ENCODE measurements around the gene ATP8A2.

Gene ATP8A2

DNA sequence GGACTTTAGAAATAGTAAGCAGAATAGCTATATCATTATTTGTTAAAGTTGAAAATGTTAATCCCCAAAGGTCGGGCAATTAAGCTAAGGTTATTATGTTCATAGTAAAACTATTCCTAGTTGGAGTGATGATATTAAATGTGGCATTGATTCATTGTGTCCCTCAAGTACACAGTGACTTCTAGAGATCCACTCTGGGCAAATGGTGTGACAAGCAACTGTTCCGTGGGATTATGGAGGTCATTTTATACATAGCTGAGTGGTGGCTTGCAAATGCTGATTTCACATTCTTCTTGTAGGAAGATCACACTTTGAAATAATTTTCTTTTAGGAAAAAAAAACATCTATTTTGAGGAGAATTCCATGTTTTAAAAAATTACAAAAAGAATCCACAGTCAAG is 317.8 kb downstream of the ATP8A2 start:
- no peak for DNase-seq

DNA sequence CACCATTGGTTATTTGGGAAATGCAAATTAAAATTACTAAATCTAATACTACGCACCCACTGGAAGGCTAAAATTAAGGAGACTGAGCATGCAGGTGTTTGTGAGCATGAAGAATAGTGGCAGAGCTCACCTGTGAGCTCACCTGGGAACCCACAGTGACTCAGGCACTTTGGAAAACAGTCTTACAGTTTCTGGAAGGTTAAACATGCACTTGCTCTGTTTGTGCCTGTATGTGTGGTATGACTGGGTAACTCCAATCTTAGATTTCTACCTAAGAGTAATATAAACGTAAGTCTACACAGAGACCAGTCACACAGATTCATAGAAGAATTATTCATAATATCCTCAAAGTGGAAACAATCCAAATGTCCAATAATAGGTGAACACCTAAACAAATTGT is 318.8 kb downstream of the ATP8A2 start:
- DNase-seq: no peak

GRCh38 chr13:25691654-25692053 is 319.9 kb downstream of the ATP8A2 start:
- no peak for DNase-seq

DNA sequence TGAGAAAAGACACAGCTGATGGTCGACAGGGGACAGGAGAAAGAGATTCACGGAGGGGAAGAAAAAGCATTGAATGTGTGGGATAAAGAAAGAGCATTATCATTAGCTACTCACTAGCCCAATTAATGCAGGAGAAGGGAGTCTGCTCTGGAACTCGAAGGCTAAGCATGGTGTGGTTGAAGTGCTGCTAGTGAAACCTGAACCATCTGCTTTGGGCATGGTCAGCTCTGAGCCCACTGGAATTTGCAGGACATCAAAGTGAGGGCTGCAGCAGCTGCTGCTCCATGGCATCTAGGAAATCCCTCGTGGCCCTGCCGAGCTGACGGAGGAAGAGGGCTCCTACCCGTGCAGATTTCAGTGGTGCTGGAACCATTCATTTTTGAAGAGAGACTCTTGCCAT is 320.3 kb downstream of the ATP8A2 start:
- no peak for DNase-seq

- no peak for DNase-seq
Measured at GRCh38 chr13:25699056-25699455, 327.3 kb downstream of the ATP8A2 start.

- DNase-seq: no peak
Measured at GRCh38 chr13:25699600-25699999, 327.8 kb downstream of the ATP8A2 start.

DNA sequence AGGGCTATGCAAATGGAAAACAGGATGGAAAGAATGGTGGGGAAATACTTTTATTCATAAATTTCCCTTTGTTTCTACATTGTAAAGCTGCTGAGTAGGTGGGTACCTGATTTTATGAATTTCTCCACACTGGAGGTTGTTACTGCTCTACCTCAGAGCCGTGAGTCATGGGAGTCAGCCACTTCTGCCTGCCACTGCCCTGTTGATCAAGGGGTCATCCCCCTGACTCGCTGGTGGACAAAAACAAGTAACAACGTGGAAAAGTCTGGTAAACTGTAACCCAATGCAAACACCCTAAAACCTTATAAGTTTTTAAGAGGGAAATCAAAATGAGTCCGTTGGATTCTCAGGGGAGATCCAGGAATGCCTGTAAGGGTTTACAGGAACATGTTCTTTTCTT is 329.5 kb downstream of the ATP8A2 start:
- no peak for DNase-seq

DNA sequence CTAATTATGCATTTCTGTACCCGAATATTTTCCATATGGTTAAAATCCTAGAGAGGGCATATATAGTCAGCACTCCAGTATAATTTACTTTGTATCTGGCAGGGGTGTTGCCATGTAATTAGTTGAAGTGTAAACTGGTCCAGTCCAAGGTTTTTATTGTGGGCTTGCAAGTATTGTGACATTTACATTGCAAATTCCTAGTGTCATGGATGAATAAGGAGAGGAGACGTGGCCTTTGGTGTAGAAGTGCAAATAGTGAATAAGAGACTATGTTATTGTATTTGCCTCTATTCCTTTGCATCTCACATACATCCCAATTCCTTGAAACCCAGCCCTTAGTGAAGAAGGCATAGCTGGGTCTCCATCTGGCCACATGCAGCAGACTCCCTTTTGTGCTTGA is 330.6 kb downstream of the ATP8A2 start:
- DNase-seq: no peak

- no peak for DNase-seq
Measured at GRCh38 chr13:25707726-25708125, 336.0 kb downstream of the ATP8A2 start.

DNA sequence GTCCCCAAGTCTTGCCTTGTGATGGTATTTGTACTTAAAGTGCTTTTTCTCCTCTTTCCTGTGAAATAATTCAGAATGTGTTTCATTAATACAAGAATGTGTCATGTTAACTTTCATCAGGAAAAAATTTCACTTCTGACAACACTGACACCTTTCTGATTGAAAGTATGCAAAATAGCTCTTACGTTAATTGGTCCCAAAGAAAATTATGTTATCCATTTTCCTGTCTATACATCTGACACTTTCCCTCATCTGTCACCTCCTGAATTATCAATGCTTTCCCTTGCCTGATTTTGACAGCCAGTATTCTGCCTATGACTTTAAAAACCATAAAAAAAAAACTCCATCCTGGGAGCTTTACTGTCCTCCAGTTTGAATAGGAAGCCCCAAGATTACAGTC is 336.5 kb downstream of the ATP8A2 start:
- DNase-seq: no peak

- DNase-seq: no peak
Measured at GRCh38 chr13:25709088-25709487, 337.3 kb downstream of the ATP8A2 start.

DNA sequence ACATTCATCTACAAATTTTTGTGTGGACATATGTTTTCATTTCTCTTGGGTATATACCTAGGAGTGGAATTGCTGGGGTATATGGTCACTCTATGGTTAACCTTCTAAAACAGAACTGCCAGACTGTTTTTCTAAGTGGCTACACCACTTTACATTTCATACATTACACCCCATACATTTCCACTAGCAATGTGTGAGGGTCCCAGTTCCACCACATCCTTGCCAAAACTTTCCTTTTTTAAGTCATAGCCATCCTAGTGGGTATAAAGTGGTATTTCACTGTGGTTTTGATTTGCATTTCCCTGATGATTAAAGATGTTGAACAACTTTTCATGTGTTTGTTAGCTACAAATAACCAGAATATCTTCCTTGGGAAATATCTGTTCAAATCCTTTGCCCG is 344.0 kb downstream of the ATP8A2 start:
- DNase-seq: no peak

DNA sequence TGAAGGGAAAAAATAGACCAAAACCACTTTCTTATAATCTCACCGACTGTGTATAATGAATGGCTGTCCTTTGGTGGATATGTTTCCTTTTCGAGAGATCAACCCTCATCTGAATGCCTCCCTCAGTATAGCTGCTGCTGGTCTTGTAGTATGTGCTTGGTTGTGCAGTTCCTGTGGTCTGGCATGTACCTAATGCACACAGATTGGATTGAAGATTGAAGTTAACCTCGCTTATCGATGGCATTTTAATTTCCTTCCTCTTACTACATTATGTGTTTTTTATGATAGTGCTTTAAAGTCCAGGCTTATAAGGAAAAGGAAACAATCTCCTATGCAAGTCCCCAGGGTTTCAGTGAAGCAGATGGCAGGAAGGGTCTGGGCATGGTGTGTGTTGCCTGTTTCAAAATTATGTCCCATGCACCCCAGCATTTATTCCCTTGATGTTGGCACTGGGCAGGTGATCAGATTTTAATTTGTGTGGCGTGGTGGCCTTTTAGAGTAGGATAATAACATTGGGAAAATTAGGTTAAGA is 346.0 kb downstream of the ATP8A2 start:
- no peak for DNase-seq

GRCh38 chr13:25719666-25720065 is 347.9 kb downstream of the ATP8A2 start:
- DNase-seq: no peak

- DNase-seq: no peak
Measured at GRCh38 chr13:25722893-25723292, 351.1 kb downstream of the ATP8A2 start.

- no peak for DNase-seq
Measured at GRCh38 chr13:25725104-25725503, 353.3 kb downstream of the ATP8A2 start.

GRCh38 chr13:25727250-25727649 is 355.5 kb downstream of the ATP8A2 start:
- no peak for DNase-seq

- no peak for DNase-seq
Measured at GRCh38 chr13:25727810-25728209, 356.0 kb downstream of the ATP8A2 start.

DNA sequence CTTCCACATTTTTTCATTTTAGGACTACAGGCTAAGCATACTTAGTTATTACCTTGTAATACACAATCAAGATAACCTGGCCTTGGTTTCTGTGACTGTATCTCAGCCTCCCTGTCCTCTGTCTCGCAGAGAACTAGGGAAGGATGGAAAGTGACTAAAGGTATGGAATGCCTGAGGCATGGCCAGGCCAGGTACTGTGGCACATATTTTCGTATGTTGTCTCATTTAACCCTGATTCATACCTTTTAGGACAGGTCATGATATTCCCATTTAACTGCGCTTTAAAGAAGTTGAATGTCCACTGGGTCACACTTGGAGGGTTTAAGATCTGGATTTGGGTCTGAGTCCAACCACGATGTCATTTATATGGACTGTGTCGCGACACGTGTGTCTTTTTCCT is 357.4 kb downstream of the ATP8A2 start:
- DNase-seq: no peak

DNA sequence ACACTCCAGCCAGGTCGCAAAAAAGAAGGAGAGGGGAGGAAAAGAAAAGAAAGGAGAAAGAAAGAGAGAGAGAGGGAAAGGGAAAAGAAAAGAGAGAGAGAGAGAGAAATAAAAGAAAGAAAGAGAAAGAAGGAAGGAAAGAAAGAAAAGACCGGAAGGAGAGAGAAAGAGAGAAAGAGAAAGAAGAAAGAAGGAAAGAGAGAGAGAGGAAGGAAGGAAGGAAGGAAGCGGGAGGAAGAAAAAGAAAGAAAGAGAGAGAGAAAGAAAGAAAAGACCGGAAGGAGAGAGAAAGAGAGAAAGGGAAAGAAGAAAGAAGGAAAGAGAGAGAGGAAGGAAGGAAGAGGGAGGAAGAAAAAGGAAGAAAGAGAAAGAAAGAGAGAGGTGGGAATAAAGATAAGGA is 359.3 kb downstream of the ATP8A2 start:
- no peak for DNase-seq

DNA sequence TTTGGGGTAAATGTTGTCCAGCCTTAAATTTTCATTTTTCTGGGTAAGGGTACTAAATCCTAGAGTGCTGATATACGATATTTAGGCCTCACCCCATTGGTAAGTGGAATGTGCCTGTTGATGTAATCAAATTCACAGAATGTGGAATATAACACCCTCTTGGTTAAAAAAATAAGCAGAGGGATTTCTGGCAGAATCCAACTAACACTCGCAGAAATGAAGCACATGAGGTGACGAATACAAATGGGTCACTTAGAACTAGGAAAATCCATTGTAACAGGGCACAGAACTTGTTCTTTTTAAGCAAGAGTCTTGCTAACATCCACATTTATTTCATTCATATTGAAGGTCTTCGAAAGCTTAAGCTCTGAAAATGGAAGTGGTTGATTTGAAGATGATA is 359.8 kb downstream of the ATP8A2 start:
- no peak for DNase-seq

- no peak for DNase-seq
Measured at GRCh38 chr13:25732111-25732865, 360.5 kb downstream of the ATP8A2 start.

DNA sequence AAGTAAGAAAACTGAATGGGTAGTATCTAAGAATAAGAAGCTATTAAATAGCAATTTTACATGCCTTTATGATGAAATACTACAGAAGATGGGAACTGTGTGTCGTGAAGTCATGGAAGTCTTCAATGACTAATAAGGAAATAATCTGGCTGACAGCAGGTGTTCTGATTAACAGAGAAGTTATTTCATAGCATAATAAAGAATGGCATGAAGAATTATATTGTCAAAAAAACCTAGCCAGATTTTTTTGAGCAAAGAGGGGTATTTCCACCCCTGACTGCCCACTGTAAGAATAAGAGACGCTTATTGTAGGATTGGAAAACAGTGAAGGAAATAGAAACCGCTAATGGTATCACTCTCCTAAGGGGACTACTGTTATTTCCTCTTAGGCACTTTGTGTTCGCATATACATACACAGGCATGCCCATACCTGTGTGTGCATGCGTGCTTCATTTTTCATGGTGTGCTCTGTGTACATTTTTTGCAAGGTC is 361.3 kb downstream of the ATP8A2 start:
- DNase-seq: no peak

DNA sequence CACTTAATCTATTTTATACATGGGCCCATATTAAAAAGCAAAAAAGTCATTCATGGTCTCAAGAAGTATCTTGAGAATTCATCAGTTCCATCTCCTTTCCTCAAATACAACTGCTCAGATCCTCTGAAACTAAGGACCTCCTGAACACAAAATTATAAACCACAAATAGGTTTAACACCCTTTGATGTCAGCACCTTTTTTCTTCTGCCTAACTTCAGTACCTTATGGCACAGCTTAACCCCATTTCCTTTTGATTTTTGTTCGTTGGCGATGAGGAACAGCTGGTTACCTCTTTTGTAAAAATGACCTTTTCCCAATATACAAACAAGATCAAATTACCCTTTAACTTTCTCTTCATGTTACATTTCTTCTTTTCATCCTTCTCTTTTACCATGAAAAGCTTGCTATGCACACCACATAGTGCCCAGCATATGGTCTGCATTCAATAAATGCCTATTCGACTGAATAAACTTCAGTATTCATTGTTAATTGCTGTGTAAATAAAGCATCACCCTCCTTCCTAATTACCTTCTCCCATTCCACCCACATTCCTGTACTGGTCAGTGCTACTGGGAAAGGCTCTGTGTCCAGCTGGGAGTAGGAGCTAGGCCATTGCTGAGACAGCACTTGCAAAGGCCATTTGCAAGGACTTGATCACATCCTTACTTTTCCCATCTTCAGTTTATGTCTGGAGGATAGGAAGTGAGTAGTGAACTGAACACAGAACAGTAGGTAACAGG is 362.1 kb downstream of the ATP8A2 start:
- no peak for DNase-seq

Measured in activated gamma-delta T cell treated with Interleukin-2 at 50 U/mL for 16 hours (primary cell).